SU-DHL-6 (cell line): Measurements from ENCODE around the gene ODF2L.

ENCODE experiments used
- CTCF ChIP-seq: fragments of 200-600 bp; sonication (generic); IDR thresholded peaks from one replicate; pipeline ENCODE4 v1.5.1; 2017; ENCODE audit warnings: antibody characterized with exemption, mild to moderate bottlenecking, low read length, moderate library complexity; ENCODE audit not compliant: insufficient read depth, poor library complexity, severe bottlenecking
- EZH2phosphoT487 ChIP-seq: fragments of 200-600 bp; sonication (generic), shearing (Covaris generic); conservative IDR thresholded peaks from 2 replicates; pipeline ENCODE4 v1.6.1; 2018; ENCODE audit warnings: mild to moderate bottlenecking, antibody characterized with exemption, low read length, moderate library complexity, mixed read lengths

- TF ChIP-seq CTCF: no peak
- no peak for TF ChIP-seq EZH2phosphoT487
Observed at GRCh38 chr1:86365896-86366295, 30.2 kb downstream of the ODF2L start.
